B cell (primary cell): Measurements from ENCODE around the gene PSMB5. TPM values are rescaled to one million over a fixed set of nuclear protein-coding genes. Genes with fewer than 3 reads are reported as not detected.

ENCODE experiments used
- ATAC-seq: fragments of 200-7000 bp; cut with Tn5 transposase; one replicate; pipeline ENCODE4 v1.10.0; 2021; ENCODE audit warnings: low read depth, mild to moderate bottlenecking, moderate number of reproducible peaks, moderate library complexity
- CTCF ChIA-PET: fragments of 350-600 bp; sonication (Branson Sonifier 250); formaldehyde crosslinking; loops from one replicate; lab custom pipeline; 2021; ENCODE audit warnings: antibody characterized with exemption, inconsistent platforms; lab: Charles Lee
- POLR2A ChIA-PET: fragments of 350-600 bp; sonication (Branson Sonifier 250); formaldehyde crosslinking; loops from one replicate; lab custom pipeline; 2021; ENCODE audit warnings: antibody characterized with exemption; lab: Charles Lee
- DNase-seq: peaks from one replicate; pipeline ENCODE4 v3.0.0; 2013
- H2AFZ ChIP-seq: 2 replicates; pipeline ENCODE4 v1.6.1; 2012; ENCODE audit warnings: mild to moderate bottlenecking, low read depth, low read length; ENCODE audit not compliant: insufficient read depth, poor library complexity, severe bottlenecking
- H3K27ac ChIP-seq, 2 donors: 1 replicate in 1 of 2; 2 replicates in 1 of 2; pipeline ENCODE4 v1.5.1; 2012 to 2013; ENCODE audit warnings: low read length in 2 of 2, mild to moderate bottlenecking in 2 of 2, moderate library complexity in 1 of 2
- H3K27me3 ChIP-seq, 4 experiments: fragments of 200-600 bp in 1 of 4; sonication (generic) in 1 of 4; replicated peaks in 1 of 4; 1 replicate in 2 of 4; 2 replicates in 2 of 4; pipeline versions ENCODE4 v1.6.1 to v1.7.0; 2013 to 2016; ENCODE audit warnings: low read length in 3 of 4, mild to moderate bottlenecking in 2 of 4, mixed read lengths in 1 of 4, moderate library complexity in 1 of 4; ENCODE audit not compliant: insufficient read depth in 4 of 4, control insufficient read depth in 3 of 4; ENCODE audit errors: control extremely low read depth in 1 of 4
- H3K36me3 ChIP-seq, 2 experiments: replicated peaks in 1 of 2; 1 replicate in 1 of 2; 2 replicates in 1 of 2; pipeline versions ENCODE4 v1.6.1 to v1.7.1; 2013; ENCODE audit warnings: low read length in 1 of 2; ENCODE audit not compliant: insufficient read depth in 2 of 2, control insufficient read depth in 1 of 2; ENCODE audit errors: control extremely low read depth in 1 of 2, extremely low read depth in 1 of 2
- H3K4me1 ChIP-seq, 2 donors: fragments of 200-600 bp in 1 of 2; sonication (generic) in 1 of 2; 1 replicate in 1 of 2; 2 replicates in 1 of 2; pipeline versions ENCODE4 v1.5.1 to v1.6.1; 2013 to 2017; ENCODE audit warnings: low read length in 2 of 2; ENCODE audit not compliant: control insufficient read depth in 2 of 2, insufficient read depth in 2 of 2
- H3K4me2 ChIP-seq: replicated peaks from 2 replicates; pipeline ENCODE3; 2012; ENCODE audit warnings: mild to moderate bottlenecking, low read depth, low read length; ENCODE audit not compliant: poor library complexity, severe bottlenecking
- H3K4me3 ChIP-seq, 5 experiments: fragments of 200-600 bp in 1 of 5; sonication (generic) in 1 of 5; 1 replicate in 3 of 5; 2 replicates in 2 of 5; pipeline versions ENCODE4 v1.5.1 to v1.7.0; 2011 to 2016; ENCODE audit warnings: low read length in 4 of 5, mild to moderate bottlenecking in 4 of 5, low read depth in 2 of 5, control low read depth in 1 of 5, moderate library complexity in 1 of 5; ENCODE audit not compliant: insufficient read depth in 1 of 5; ENCODE audit errors: control extremely low read depth in 1 of 5, extremely low read depth in 1 of 5
- H3K79me2 ChIP-seq: fragments of 200-600 bp; sonication (generic); one replicate; pipeline ENCODE4 v1.6.0; 2016; ENCODE audit warnings: low read length; ENCODE audit not compliant: control insufficient read depth, insufficient read depth
- H3K9ac ChIP-seq: fragments of 200-600 bp; sonication (generic); 2 replicates; pipeline ENCODE4 v1.6.1; 2017; ENCODE audit warnings: mild to moderate bottlenecking, low read length, moderate library complexity
- H3K9me3 ChIP-seq, 3 donors: one replicate each; pipeline versions ENCODE4 v1.6.1 to v1.7.1; 2013; ENCODE audit warnings: low read length in 2 of 3; ENCODE audit not compliant: control insufficient read depth in 2 of 3, insufficient read depth in 1 of 3; ENCODE audit errors: control extremely low read depth in 1 of 3
- H4K20me1 ChIP-seq: 2 replicates; pipeline ENCODE4 v1.6.0; 2012; ENCODE audit warnings: mild to moderate bottlenecking, low read length; ENCODE audit not compliant: insufficient read depth, control insufficient read depth, poor library complexity, severe bottlenecking
- H3K27ac Mint-ChIP-seq: one replicate; pipeline ENCODE4 v1.8.0; 2021; ENCODE audit warnings: mixed read lengths
- H3K27me3 Mint-ChIP-seq: one replicate; pipeline ENCODE4 v1.8.0; 2021; ENCODE audit warnings: mixed read lengths
- H3K4me1 Mint-ChIP-seq: one replicate; pipeline ENCODE4 v1.8.0; 2021; ENCODE audit warnings: mixed read lengths
- H3K4me3 Mint-ChIP-seq: one replicate; pipeline ENCODE4 v1.8.0; 2021; ENCODE audit warnings: mixed read lengths
- H3K9me3 Mint-ChIP-seq: one replicate; pipeline ENCODE4 v1.8.0; 2022; ENCODE audit warnings: mixed read lengths; ENCODE audit not compliant: insufficient read depth
- EZH2 ChIP-seq: IDR thresholded peaks from 2 replicates; pipeline ENCODE4 v1.6.1; 2012; ENCODE audit warnings: borderline replicate concordance, low read depth, mild to moderate bottlenecking, moderate library complexity, low read length; ENCODE audit not compliant: insufficient read depth, poor library complexity, severe bottlenecking
- WGBS: methylation state at CpG from one replicate; pipeline ENCODE4 v1.1.5; 2013; ENCODE audit warnings: missing lambda C conversion rate; ENCODE audit not compliant: insufficient coverage; 5-methylcytosine and 5-hydroxymethylcytosine counted together
- intact Hi-C: fragments of 100-400 bp; cut with micrococcal nuclease; formaldehyde crosslinking; loops from one replicate; pipeline ENCODE4 v1.10.0; 2022
- polyA plus RNA-seq: library from polyadenylated mRNA; depleted of rRNA; stranded (reverse); fragments of >200 nt; gene quantifications from 2 replicates; pipeline ENCODE4 v1.2.3, GENCODE V29; 2012
- total RNA-seq, 2 donors: library from RNA; stranded (reverse); fragments of 120-200 nt in 1 of 2; gene quantifications; 1 replicate in 1 of 2; 2 replicates in 1 of 2; pipeline versions ENCODE4 v1.2.3 to v1.2.4, GENCODE V29; 2013 to 2022
- TF ChIP-seq, protein P1 (sequence below): fragments of 200-600 bp; IDR thresholded peaks from one replicate; pipeline ENCODE4 v1.8.0; 2022; ENCODE audit warnings: antibody characterized with exemption, mild to moderate bottlenecking

The PSMB5 gene
- total and polyA plus RNA-seq, 2 donors (not counting 1 experiment from before 2014, with no cell fraction given) = 16.5 to 29.0 TPM

DNA sequence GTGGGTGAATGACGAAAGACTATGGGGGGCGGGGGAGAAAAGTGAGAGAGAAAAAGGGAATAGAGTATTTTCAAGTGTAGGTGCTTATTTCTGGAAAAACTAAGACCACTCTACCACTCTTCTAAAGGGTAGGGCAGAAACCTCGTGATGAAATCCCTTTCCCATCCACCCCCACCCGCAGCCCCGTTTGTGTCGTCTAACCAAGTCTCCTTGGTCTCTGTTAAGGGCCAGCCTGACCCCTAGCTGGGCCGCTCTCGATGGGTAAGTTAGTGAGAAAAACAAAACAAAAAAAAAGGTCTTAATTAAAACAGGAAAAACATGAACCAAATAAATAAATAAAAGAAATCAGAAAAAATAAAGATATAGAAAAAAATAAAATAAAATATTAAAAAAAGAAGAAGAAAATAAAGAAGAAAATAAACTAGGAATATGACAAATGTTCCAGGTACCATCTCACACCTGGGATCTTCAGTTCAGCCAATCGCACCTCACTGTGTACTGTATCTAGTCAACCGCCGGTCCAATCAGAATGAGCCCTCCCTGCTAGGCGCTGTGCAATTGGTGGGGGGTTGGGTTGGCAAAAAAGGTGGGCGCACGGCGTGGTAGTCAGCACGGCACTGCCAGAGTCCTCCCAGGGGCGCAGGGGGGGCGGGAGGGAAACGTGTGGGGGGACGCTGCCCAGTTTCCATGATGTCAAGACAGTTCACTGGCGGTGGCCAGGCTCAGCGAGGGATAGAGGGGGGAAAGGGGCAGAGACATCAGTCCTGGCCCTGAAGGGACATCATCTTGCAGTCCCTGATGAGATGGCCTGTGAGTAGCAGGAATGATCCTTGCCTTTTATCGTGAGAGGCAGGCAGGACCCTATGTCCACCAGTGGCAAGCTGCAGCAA lies 32.4 kb upstream of the PSMB5 start:
- DNase-seq (no peak), ATAC-seq (no peak)
- intact Hi-C loops = no loop called here
- Mint-ChIP-seq H3K27me3 (no peaks in the 10 kb centered on the region), H3K27ac (no peak overlapping the region), H3K4me3 (no peak overlapping the region), H3K4me1 (peaks cover 32% of the 10 kb centered on the region), H3K9me3 (no peaks in the 10 kb centered on the region)
- Histone ChIP-seq H3K27ac (no peak overlapping the region), H3K79me2 (peaks cover 49% of the 10 kb centered on the region), H3K36me3 (peaks cover 8 to 73% of the 10 kb centered on the region in 2 experiments), H3K4me2 (no peak overlapping the region), H3K4me3 (no peak overlapping the region), H3K27me3 (no peaks in the 10 kb centered on the region), H2AFZ (no peak overlapping the region), H4K20me1 (peaks cover 64% of the 10 kb centered on the region), H3K9me3 (no peaks in the 10 kb centered on the region), H3K9ac (no peak overlapping the region), H3K4me1 (peaks cover 20 to 39% of the 10 kb centered on the region in 2 donors)
- TF ChIP-seq, protein P1, sequence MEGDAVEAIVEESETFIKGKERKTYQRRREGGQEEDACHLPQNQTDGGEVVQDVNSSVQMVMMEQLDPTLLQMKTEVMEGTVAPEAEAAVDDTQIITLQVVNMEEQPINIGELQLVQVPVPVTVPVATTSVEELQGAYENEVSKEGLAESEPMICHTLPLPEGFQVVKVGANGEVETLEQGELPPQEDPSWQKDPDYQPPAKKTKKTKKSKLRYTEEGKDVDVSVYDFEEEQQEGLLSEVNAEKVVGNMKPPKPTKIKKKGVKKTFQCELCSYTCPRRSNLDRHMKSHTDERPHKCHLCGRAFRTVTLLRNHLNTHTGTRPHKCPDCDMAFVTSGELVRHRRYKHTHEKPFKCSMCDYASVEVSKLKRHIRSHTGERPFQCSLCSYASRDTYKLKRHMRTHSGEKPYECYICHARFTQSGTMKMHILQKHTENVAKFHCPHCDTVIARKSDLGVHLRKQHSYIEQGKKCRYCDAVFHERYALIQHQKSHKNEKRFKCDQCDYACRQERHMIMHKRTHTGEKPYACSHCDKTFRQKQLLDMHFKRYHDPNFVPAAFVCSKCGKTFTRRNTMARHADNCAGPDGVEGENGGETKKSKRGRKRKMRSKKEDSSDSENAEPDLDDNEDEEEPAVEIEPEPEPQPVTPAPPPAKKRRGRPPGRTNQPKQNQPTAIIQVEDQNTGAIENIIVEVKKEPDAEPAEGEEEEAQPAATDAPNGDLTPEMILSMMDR = no peak
- TF ChIP-seq EZH2 = no peak
- ChIA-PET CTCF (interaction anchor here (1.9 to 19.1 kb wide), 4 partner anchors 11 to 81 kb away, joined by 5 to 1134 read pairs (median 23); partner anchors contain the start of gene AJUBA), POLR2A (no interaction called here)
- 100% methylated on average over 12 of the region's 23 CpGs for WGBS

DNA sequence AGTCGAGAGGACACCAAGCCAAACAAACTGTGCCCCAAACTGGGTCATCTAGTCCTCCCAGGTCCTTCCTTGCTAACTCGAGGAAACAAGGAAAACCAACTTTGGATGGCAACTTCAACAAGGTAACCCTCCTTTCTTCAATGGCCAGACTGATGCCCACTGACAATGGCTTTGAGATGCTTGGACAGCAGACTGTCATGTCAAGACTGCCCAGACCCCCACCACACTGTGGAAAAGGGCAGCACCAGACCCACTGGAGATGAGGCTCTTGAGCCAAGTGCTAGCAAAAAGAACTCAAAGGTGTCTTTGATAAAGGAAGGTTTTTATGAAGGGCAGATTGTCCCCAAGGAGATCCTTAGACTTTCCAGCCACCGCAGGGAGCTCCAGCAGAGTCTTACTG lies 31.7 kb upstream of the PSMB5 start:
- Histone ChIP-seq H3K4me2 (no peak overlapping the region), H3K27me3 (no peaks in the 10 kb centered on the region), H2AFZ (no peak overlapping the region), H3K9ac (no peak overlapping the region), H3K4me1 (peaks cover 13 to 32% of the 10 kb centered on the region in 2 donors), H3K36me3 (peaks cover 8 to 79% of the 10 kb centered on the region in 2 experiments), H3K27ac (no peak overlapping the region), H4K20me1 (peaks cover 66% of the 10 kb centered on the region), H3K4me3 (no peak overlapping the region), H3K79me2 (peaks cover 42% of the 10 kb centered on the region), H3K9me3 (no peaks in the 10 kb centered on the region)
- TF ChIP-seq, protein P1 = no peak
- no peak for TF ChIP-seq EZH2
- H3K27me3 Mint-ChIP-seq = no peaks in the 10 kb centered on the region
- 97% methylated on average over 3 of the region's 3 CpGs for WGBS
- no peaks in the 10 kb centered on the region for H3K9me3 Mint-ChIP-seq
- H3K27ac Mint-ChIP-seq = no peak overlapping the region
- ATAC-seq (no peak), DNase-seq (no peak)
- ChIA-PET CTCF (interaction anchor here (0.6 to 19.1 kb wide), 3 partner anchors 9 to 125 kb away, joined by 3 to 1134 read pairs (median 3); partner anchors contain the start of gene AJUBA), POLR2A (no interaction called here)
- intact Hi-C loops = no loop called here
- H3K4me1 Mint-ChIP-seq = peaks cover 25% of the 10 kb centered on the region
- no peak overlapping the region for H3K4me3 Mint-ChIP-seq
